Metanephros (tissue), 2 donors: ENCODE data around the gene POLE. TPM values are rescaled to one million over a fixed set of nuclear protein-coding genes. Genes with fewer than 3 reads are reported as not detected.

Source experiments
- small RNA-seq: library from RNA; depleted of rRNA; stranded (forward); fragments of <200 nt; gene quantifications from one replicate; pipeline ENCODE3, GENCODE V24; 2014; ENCODE audit warnings: low replicate concordance
- total RNA-seq: library from RNA; depleted of rRNA; stranded (reverse); fragments of >200 nt; gene quantifications from one replicate; pipeline ENCODE4 v1.2.3, GENCODE V29; 2014

The POLE gene
- 79.2 TPM for total RNA-seq

GRCh38 chr12:132687211-132688164, at the start of gene POLE, which contains the start of gene PXMP2:
Gene POLE (minus strand): TSS chr12:132687342. CDS start chr12:132687315, 27 bp downstream.
Gene PXMP2 (plus strand): TSS chr12:132687587. CDS start chr12:132687671, 84 bp downstream.

DNA sequence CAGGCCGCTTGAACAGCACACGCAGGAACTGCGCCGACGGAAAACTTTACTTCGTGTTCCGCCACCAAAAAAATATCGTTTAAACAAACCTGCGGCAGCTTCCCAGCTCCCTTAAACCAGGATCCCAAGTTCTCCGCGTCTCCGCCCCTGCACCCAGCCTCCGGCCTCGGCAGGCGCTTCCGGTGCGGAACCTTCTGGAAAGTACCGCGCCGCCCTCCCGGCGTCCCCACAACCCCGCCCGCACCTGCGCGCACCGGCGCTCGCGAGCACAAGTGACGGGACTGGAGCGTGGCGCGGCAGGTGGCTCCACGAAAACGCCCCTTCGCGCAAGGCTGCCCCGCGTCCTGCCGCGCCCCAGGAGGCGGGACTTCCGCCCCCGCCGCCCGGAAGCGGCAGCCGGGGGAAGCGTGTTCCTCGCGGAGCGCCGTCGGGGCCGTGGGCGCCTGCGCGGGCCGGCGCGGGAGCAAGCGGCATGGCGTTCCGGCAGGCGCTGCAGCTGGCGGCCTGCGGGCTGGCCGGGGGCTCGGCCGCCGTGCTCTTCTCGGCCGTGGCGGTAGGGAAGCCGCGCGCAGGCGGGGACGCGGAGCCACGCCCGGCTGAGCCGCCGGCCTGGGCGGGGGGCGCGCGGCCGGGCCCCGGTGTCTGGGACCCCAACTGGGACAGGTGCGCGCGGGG, 23.4 kb upstream of the POLE start, which contains the start of gene PGAM5:
Gene PGAM5, plus strand, starts transcription at position 438 of the 675 bp plus-strand sequence. Its CDS starts 35 bp downstream, at position 473.

GRCh38 chr12:132618683-132619043, 68.5 kb downstream of the POLE start, which contains the start of gene P2RX2:
Gene P2RX2 (plus strand): TSS chr12:132618776. CDS start chr12:132618817, 41 bp downstream.

DNA sequence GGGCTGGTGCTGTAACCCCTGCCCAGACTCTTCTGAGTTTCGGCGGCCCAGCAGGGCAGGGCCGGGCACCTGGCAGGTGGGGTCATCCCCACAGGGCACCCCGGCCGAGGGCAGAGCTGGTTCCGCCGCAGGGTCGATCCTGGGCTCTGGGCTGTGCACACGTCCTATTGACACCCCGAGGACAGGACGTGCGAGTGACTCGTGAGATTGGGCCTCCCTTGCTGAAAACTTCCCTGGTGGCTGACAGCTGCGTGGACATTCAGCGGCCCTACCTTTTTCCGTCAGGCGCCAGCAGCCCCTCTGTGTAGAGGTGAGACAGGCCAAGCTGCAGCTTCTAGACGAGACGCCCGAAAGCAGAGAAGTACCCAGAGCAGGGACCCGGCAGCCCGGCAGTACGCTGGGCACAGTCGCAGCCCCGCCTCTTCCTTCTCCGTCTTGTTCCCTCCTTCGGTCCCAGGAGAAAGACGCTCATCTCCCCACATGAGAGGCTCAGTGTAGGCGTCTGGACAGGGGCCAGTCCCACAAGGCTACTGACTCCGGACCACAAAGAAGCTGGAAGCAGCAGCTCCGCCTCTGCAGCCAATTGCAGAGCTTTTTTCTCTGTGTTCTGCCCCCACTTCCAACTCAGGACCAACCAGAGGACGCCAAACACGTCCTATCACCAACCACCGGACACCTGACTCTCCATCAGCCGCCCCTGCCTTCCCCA, 76.9 kb downstream of the POLE start, which contains the start of gene LRCOL1:
Gene LRCOL1, minus strand, starts transcription at position 532 of the 709 bp plus-strand sequence. CDS start 4,331 bp downstream, outside the sequence.

Small RNA genes lying within 50 kb of the gene (small RNA-seq; reads per million reads assigned to genes)
- gene MIR6763: not detected
- not detected for gene RNA5SP379

Other genes with a start within 250 kb of the POLE start
- 18.7 TPM for gene FBRSL1, start 197.2 kb downstream of the POLE start, total RNA-seq
- gene LRCOL1, start 76.8 kb downstream of the POLE start, total RNA-seq: 1.6 TPM
- gene P2RX2, start 68.6 kb downstream of the POLE start, total RNA-seq: 1.5 TPM
- gene PXMP2, start 245 bp upstream of the POLE start, total RNA-seq: 58.0 TPM
- gene PGAM5, start 23.5 kb upstream of the POLE start, total RNA-seq: 28.4 TPM
- gene ANKLE2, start 74.5 kb upstream of the POLE start, total RNA-seq: 47.8 TPM
- 44.4 TPM for gene GOLGA3, start 141.5 kb upstream of the POLE start, total RNA-seq
- gene CHFR, start 200.3 kb upstream of the POLE start, total RNA-seq: 29.7 TPM